GM12891 (cell line): ENCODE measurements around the gene TSHR.

Experiments
- DNase-seq: peaks from one replicate; pipeline ENCODE4 v3.0.0; 2011; ENCODE audit warnings: low spot score; ENCODE audit not compliant: insufficient read length
- FAIRE-seq: peaks from 2 replicates; lab custom pipeline; 2011; peaks lifted over from hg19 to GRCh38; lab: Jason Lieb, UNC
- PAX5 ChIP-seq: IDR thresholded peaks from 2 replicates; pipeline ENCODE4 v1.6.1; 2011; ENCODE audit warnings: low read length, moderate library complexity, mild to moderate bottlenecking; ENCODE audit not compliant: insufficient read depth, severe bottlenecking
- POLR2A ChIP-seq: IDR thresholded peaks from 2 replicates; pipeline ENCODE4 v1.6.1; 2011; ENCODE audit warnings: low read depth, low read length, control low read depth
- POLR2AphosphoS5 ChIP-seq: IDR thresholded peaks from 2 replicates; pipeline ENCODE4 v1.6.1; 2011; ENCODE audit warnings: low read depth, low read length, control low read depth
- POU2F2 ChIP-seq: IDR thresholded peaks from 2 replicates; pipeline ENCODE4 v1.6.1; 2011; ENCODE audit warnings: low read depth, mild to moderate bottlenecking, control low read depth, low read length, moderate library complexity
- SPI1 ChIP-seq: IDR thresholded peaks from 2 replicates; pipeline ENCODE4 v1.6.1; 2011; ENCODE audit warnings: low read depth, low read length, control low read depth
- TAF1 ChIP-seq: IDR thresholded peaks from 2 replicates; pipeline ENCODE4 v1.6.1; 2011; ENCODE audit warnings: low read depth, low read length, control low read depth

TSHR gene

GRCh38 chr14:80988735-80989429 lies 33.5 kb downstream of the TSHR start:
- TF ChIP-seq TAF1, result no peak
- DNase-seq (no peak), FAIRE-seq (no peak)

GRCh38 chr14:80992580-80992979 lies 37.2 kb downstream of the TSHR start:
- TF ChIP-seq POLR2A (no peak), SPI1 (no peak)
- no peak for FAIRE-seq
- no peak for DNase-seq

DNA sequence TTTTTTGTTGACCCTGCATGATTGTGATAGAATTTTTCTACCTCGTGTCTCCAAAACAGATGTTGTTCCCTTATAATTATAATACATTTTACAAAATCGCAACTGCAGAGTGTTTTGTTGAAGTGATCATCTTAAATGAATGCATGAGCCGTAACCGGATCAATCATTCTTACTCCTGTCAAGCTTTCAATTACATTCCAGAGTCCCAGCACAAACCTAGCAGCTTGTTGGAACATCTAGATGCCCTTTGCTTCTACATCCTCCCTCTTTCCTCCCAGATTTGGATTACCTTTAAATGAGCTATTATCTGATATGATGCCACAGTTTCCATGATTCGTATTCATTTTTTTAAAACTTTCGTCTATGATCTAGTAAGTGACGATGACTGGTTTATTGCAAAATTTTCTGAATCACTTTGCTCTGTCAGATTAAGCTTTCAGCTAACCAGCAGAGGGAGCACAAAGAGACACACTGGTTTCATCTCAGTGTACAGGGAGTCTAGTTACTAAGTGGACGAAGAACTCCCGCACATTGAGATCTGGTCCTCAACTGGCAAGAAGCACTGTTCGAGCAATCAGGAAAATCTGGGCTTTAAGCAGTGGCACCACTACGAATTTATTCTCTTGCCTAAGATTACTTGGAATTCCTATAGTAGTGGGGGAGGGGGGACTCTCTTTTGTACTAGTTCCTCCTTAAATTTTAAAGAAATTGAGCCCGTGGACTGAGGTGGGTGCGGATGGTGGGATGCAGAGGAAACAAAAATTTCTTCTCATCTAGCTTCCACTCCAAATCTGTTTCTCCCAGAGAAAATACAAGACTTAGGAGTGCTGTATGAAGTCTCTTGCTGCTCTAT lies 40.9 kb downstream of the TSHR start:
- TF ChIP-seq POU2F2, result no peak
- no peak for TF ChIP-seq POLR2AphosphoS5
- no peak for TF ChIP-seq TAF1
- TF ChIP-seq PAX5, result no peak
- no peak for TF ChIP-seq SPI1
- peak; percentile 91 for FAIRE-seq
- peak; percentile 25 for DNase-seq

GRCh38 chr14:81001447-81001846 lies 46.0 kb downstream of the TSHR start:
- FAIRE-seq (no peak), DNase-seq (no peak)
- no peak for TF ChIP-seq PAX5
- TF ChIP-seq POLR2AphosphoS5, result no peak
- no peak for TF ChIP-seq SPI1
- TF ChIP-seq TAF1, result no peak
- TF ChIP-seq POU2F2, result no peak
- TF ChIP-seq POLR2A, result no peak

GRCh38 chr14:81004575-81004974 lies 49.2 kb downstream of the TSHR start:
- no peak for TF ChIP-seq POLR2A
- DNase-seq (no peak), FAIRE-seq (no peak)

GRCh38 chr14:81005540-81006228 lies 50.3 kb downstream of the TSHR start:
- DNase-seq (no peak), FAIRE-seq (no peak)
- no peak for TF ChIP-seq POLR2AphosphoS5
- TF ChIP-seq TAF1, result no peak
- TF ChIP-seq PAX5, result no peak
- TF ChIP-seq POLR2A, result no peak
- no peak for TF ChIP-seq SPI1

GRCh38 chr14:81006266-81006665 lies 50.8 kb downstream of the TSHR start:
- TF ChIP-seq PAX5 (no peak), POU2F2 (no peak), POLR2A (no peak), SPI1 (no peak), POLR2AphosphoS5 (no peak), TAF1 (no peak)
- DNase-seq (no peak), FAIRE-seq (no peak)

DNA sequence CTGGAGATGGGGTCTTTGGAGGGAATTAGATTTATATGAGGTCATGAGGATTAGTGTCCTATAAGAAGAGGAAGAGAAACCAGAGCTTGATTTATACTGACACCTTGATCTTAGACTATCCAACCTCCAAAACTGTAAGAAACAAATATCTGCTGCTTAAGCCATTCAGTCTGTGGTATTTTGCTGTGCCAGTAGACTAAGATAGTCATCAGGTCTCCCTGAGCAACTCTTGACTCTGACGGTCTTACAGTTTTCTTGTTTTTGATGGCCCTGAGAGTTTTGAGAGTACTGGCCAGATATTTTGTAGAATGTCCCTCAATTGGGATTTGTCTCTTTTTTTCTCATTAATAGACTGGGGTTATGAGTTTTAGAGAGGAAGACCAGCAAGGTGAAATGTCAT lies 51.7 kb downstream of the TSHR start:
- TF ChIP-seq TAF1 (no peak), POU2F2 (no peak), POLR2AphosphoS5 (no peak), SPI1 (no peak), POLR2A (no peak), PAX5 (no peak)
- DNase-seq (no peak), FAIRE-seq (no peak)

DNA sequence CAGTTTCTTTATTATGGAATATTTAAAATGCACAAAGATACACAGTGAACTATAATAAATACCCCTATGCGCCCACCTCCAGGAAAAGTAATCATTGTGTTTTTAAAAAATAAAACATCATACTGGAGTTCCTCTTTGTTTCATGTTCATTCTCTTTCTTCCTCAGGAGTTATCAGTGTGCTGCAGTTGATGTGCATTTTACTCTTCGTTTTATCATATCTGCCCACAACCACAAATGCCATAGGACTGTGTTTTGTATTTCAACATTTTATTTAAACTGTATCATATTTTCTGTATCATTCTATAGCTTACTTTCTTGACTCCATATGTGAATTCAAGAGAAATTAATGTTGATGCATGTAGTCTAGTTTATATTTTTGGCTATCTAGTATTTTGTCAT lies 53.9 kb downstream of the TSHR start:
- DNase-seq (no peak), FAIRE-seq (no peak)
- TF ChIP-seq SPI1, result no peak
- TF ChIP-seq POLR2AphosphoS5, result no peak
- no peak for TF ChIP-seq TAF1
- no peak for TF ChIP-seq POLR2A
- no peak for TF ChIP-seq POU2F2
- no peak for TF ChIP-seq PAX5

- no peak for TF ChIP-seq TAF1
- no peak for TF ChIP-seq PAX5
- TF ChIP-seq POLR2AphosphoS5, result no peak
- no peak for TF ChIP-seq POLR2A
- TF ChIP-seq POU2F2, result no peak
- TF ChIP-seq SPI1, result no peak
- FAIRE-seq, result no peak
- no peak for DNase-seq
Measured at GRCh38 chr14:81018251-81018650, 62.8 kb downstream of the TSHR start.
